DND-41 (cell line): ENCODE data around the gene ELOVL6.

Experiments used
- ATAC-seq: fragments of 200-7000 bp; cut with Tn5 transposase; 3 replicates; pipeline ENCODE4 v1.9.1; 2021; ENCODE audit warnings: low read depth; ENCODE audit not compliant: insufficient read depth
- DNase-seq: peaks from one replicate; pipeline ENCODE4 v3.0.0-alpha.2; 2020
- H2AFZ ChIP-seq: 2 replicates; pipeline ENCODE4 v1.6.0; 2012; ENCODE audit warnings: low read depth, low read length
- H3K27ac ChIP-seq: 2 replicates; pipeline ENCODE4 v1.5.1; 2012; ENCODE audit warnings: low read length, inconsistent platforms
- H3K27me3 ChIP-seq: fragments of 200-600 bp; sonication (generic); 2 replicates; pipeline ENCODE4 v1.6.0; 2012; ENCODE audit warnings: low read length, mild to moderate bottlenecking, inconsistent platforms; ENCODE audit not compliant: insufficient read depth, poor library complexity
- H3K36me3 ChIP-seq: 2 replicates; pipeline ENCODE4 v1.5.1; 2012; ENCODE audit warnings: low read length, inconsistent platforms; ENCODE audit not compliant: insufficient read depth
- H3K4me1 ChIP-seq: 2 replicates; pipeline ENCODE4 v1.5.1; 2012; ENCODE audit warnings: mild to moderate bottlenecking, low read length; ENCODE audit not compliant: insufficient read depth
- H3K4me2 ChIP-seq: 2 replicates; pipeline ENCODE4 v1.6.0; 2012; ENCODE audit warnings: mild to moderate bottlenecking, moderate library complexity, low read length, inconsistent platforms; ENCODE audit not compliant: insufficient read depth
- H3K4me3 ChIP-seq, 2 experiments: fragments of 200-600 bp in 1 of 2; shearing (Covaris generic) in 1 of 2; 2 replicates each; pipeline ENCODE4 v1.5.1; 2012 to 2016; ENCODE audit warnings: inconsistent platforms in 2 of 2, low read length in 2 of 2, mild to moderate bottlenecking in 2 of 2, low read depth in 1 of 2, moderate library complexity in 1 of 2
- H3K79me2 ChIP-seq: 2 replicates; pipeline ENCODE4 v1.6.0; 2012; ENCODE audit warnings: low read length, inconsistent platforms; ENCODE audit not compliant: insufficient read depth
- H3K9ac ChIP-seq: 2 replicates; pipeline ENCODE4 v1.6.0; 2012; ENCODE audit warnings: low read depth, mild to moderate bottlenecking, inconsistent platforms, low read length, moderate library complexity
- H3K9me3 ChIP-seq: 2 replicates; pipeline ENCODE4 v1.5.1; 2012; ENCODE audit warnings: low read length, moderate library complexity, mild to moderate bottlenecking, inconsistent platforms; ENCODE audit not compliant: insufficient read depth, severe bottlenecking
- H4K20me1 ChIP-seq: 2 replicates; pipeline ENCODE4 v1.6.0; 2012; ENCODE audit warnings: low read length; ENCODE audit not compliant: insufficient read depth
- CTCF ChIP-seq: IDR thresholded peaks from 2 replicates; pipeline ENCODE4 v1.5.1; 2012; ENCODE audit warnings: borderline replicate concordance, low read length, moderate library complexity, mild to moderate bottlenecking; ENCODE audit not compliant: poor library complexity, severe bottlenecking; ENCODE audit errors: extremely low read depth
- EZH2 ChIP-seq: IDR thresholded peaks from 3 replicates; pipeline ENCODE4 v1.6.1; 2012; ENCODE audit warnings: borderline replicate concordance, low read depth, mild to moderate bottlenecking, moderate library complexity, low read length, inconsistent platforms; ENCODE audit not compliant: severe bottlenecking

The ELOVL6 gene

GRCh38 chr4:110073053-110073845 is 125.2 kb downstream of the ELOVL6 start:
- Histone ChIP-seq H4K20me1 (no peaks in the 10 kb centered on the region), H3K9ac (no peak overlapping the region), H3K27ac (no peak overlapping the region), H3K4me1 (no peaks in the 10 kb centered on the region), H3K79me2 (0 out of 2 replicates have a peak, but pooled peaks cover 3% of the 10 kb centered on the region), H3K27me3 (no peaks in the 10 kb centered on the region), H3K36me3 (peaks cover 10% of the 10 kb centered on the region; the same call in 1 of the 2 replicates), H3K4me2 (no peak overlapping the region), H3K9me3 (no peaks in the 10 kb centered on the region), H3K4me3 (no peak overlapping the region), H2AFZ (no peak overlapping the region)
- no peak for ATAC-seq
- no peak for DNase-seq
- TF ChIP-seq EZH2 (no peak), CTCF (no peak)

GRCh38 chr4:110071466-110071865 is 126.9 kb downstream of the ELOVL6 start:
- no peak overlapping the region for H2AFZ ChIP-seq
- H3K4me1 ChIP-seq, result no peaks in the 10 kb centered on the region
- no peak overlapping the region for H3K27ac ChIP-seq
- H3K9ac ChIP-seq, result no peak overlapping the region
- TF ChIP-seq EZH2, result no peak
- TF ChIP-seq CTCF, result no peak
- peaks cover 10% of the 10 kb centered on the region; the same call in 1 of the 2 replicates for H3K36me3 ChIP-seq
- H3K9me3 ChIP-seq, result no peaks in the 10 kb centered on the region
- no peaks in the 10 kb centered on the region for H4K20me1 ChIP-seq
- H3K27me3 ChIP-seq, result no peaks in the 10 kb centered on the region
- DNase-seq, result no peak
- 0 out of 2 replicates have a peak, but pooled peaks cover 3% of the 10 kb centered on the region for H3K79me2 ChIP-seq
- H3K4me2 ChIP-seq, result no peak overlapping the region
- H3K4me3 ChIP-seq, result no peak overlapping the region
- no peak for ATAC-seq

- Histone ChIP-seq H4K20me1 (no peaks in the 10 kb centered on the region), H3K4me1 (no peaks in the 10 kb centered on the region), H3K9me3 (no peaks in the 10 kb centered on the region), H3K4me3 (no peak overlapping the region), H3K36me3 (0 out of 2 replicates have a peak, but pooled peaks cover 3% of the 10 kb centered on the region), H3K27me3 (no peaks in the 10 kb centered on the region), H3K79me2 (0 out of 2 replicates have a peak, but pooled peaks cover 3% of the 10 kb centered on the region), H2AFZ (no peak overlapping the region), H3K4me2 (no peak overlapping the region), H3K9ac (no peak overlapping the region), H3K27ac (no peak overlapping the region)
- ATAC-seq (no peak), DNase-seq (no peak)
- TF ChIP-seq EZH2 (no peak), CTCF (no peak)
Measured at GRCh38 chr4:110068248-110068647, 130.2 kb downstream of the ELOVL6 start.
